Right forelimb (tissue), 1 donor: Measurements from ENCODE around the gene SPTBN2.

Source experiments
- DNase-seq: peaks from one replicate; pipeline ENCODE4 v3.0.0-alpha.2; 2018

Gene SPTBN2

GRCh38 chr11:66700742-66701141 is 28.3 kb downstream of the SPTBN2 start:
- DNase-seq, result no peak

- DNase-seq, result no peak
Measured at GRCh38 chr11:66700337-66700736, 28.7 kb downstream of the SPTBN2 start.

- no peak for DNase-seq
Measured at GRCh38 chr11:66698491-66698890, 30.5 kb downstream of the SPTBN2 start.

- DNase-seq, result no peak
Measured at GRCh38 chr11:66697988-66698387, 31.0 kb downstream of the SPTBN2 start.

- DNase-seq, result peak; percentile 7
Measured at GRCh38 chr11:66696146-66696545, 32.9 kb downstream of the SPTBN2 start.

- DNase-seq, result peak; percentile 88
Measured at GRCh38 chr11:66694732-66695207, 34.2 kb downstream of the SPTBN2 start.

GRCh38 chr11:66694056-66694410 is 35.0 kb downstream of the SPTBN2 start:
- no peak for DNase-seq

GRCh38 chr11:66693356-66694055 is 35.5 kb downstream of the SPTBN2 start:
- DNase-seq, result no peak

- no peak for DNase-seq
Measured at GRCh38 chr11:66692871-66693331, 36.1 kb downstream of the SPTBN2 start.

GRCh38 chr11:66692446-66692845 is 36.6 kb downstream of the SPTBN2 start:
- DNase-seq, result no peak

GRCh38 chr11:66691311-66691980 is 37.6 kb downstream of the SPTBN2 start:
- DNase-seq, result no peak

GRCh38 chr11:66689661-66690590 is 39.1 kb downstream of the SPTBN2 start:
- no peak for DNase-seq

- no peak for DNase-seq
Measured at GRCh38 chr11:66688561-66689534, 40.2 kb downstream of the SPTBN2 start.

- DNase-seq, result no peak
Measured at GRCh38 chr11:66687831-66688281, 41.2 kb downstream of the SPTBN2 start.

- DNase-seq, result no peak
Measured at GRCh38 chr11:66686801-66687750, 41.9 kb downstream of the SPTBN2 start.

GRCh38 chr11:66686100-66686785 is 42.8 kb downstream of the SPTBN2 start:
- DNase-seq, result no peak

- DNase-seq, result no peak
Measured at GRCh38 chr11:66685276-66686099, 43.5 kb downstream of the SPTBN2 start.

- no peak for DNase-seq
Measured at GRCh38 chr11:66684635-66685034, 44.4 kb downstream of the SPTBN2 start.

GRCh38 chr11:66683877-66684276 is 45.1 kb downstream of the SPTBN2 start:
- no peak for DNase-seq
